SJCRH30 (cell line): Measurements from ENCODE around the gene CASP12. TPM values are rescaled to one million over a fixed set of nuclear protein-coding genes. Genes with fewer than 3 reads are reported as not detected.
"Not testable (repeated sequence)": the region's sequence is repeated elsewhere in the genome, so short reads cannot be mapped to it uniquely, and the experiment has no call there.

ENCODE experiments used
- DNase-seq, 2 experiments: peaks; one replicate each; pipeline ENCODE4 v3.0.0-alpha.2; 2015 to 2020
- H3K27ac ChIP-seq: fragments of 250-450 bp; sonication (Bioruptor Pico); 2 replicates; pipeline ENCODE4 v1.5.1; 2020; ENCODE audit warnings: mild to moderate bottlenecking, moderate library complexity
- H3K27me3 ChIP-seq: fragments of 250-450 bp; sonication (Bioruptor Pico); 2 replicates; pipeline ENCODE4 v1.5.1; 2020; ENCODE audit warnings: mild to moderate bottlenecking, moderate library complexity
- H3K36me3 ChIP-seq: fragments of 250-450 bp; sonication (Bioruptor Pico); 2 replicates; pipeline ENCODE4 v1.5.1; 2020; ENCODE audit warnings: mild to moderate bottlenecking, moderate library complexity
- H3K4me1 ChIP-seq: fragments of 250-450 bp; sonication (Bioruptor Pico); 2 replicates; pipeline ENCODE4 v1.5.1; 2020; ENCODE audit warnings: mild to moderate bottlenecking, moderate library complexity
- H3K4me3 ChIP-seq: fragments of 250-450 bp; sonication (Bioruptor Pico); 2 replicates; pipeline ENCODE4 v1.5.1; 2020; ENCODE audit warnings: mild to moderate bottlenecking, moderate library complexity
- H3K9me3 ChIP-seq: fragments of 250-450 bp; sonication (Bioruptor Pico); replicated peaks from 2 replicates; pipeline ENCODE4 v1.5.1; 2020; ENCODE audit warnings: mild to moderate bottlenecking, moderate library complexity
- total RNA-seq: library from RNA; depleted of rRNA; stranded (reverse); fragments of >200 nt; shearing (Covaris generic); gene quantifications from 2 replicates; pipeline ENCODE4 v1.2.3, GENCODE V29; 2014; rRNA removed

Gene CASP12
- total RNA-seq, result not detected in 2 replicates

DNA sequence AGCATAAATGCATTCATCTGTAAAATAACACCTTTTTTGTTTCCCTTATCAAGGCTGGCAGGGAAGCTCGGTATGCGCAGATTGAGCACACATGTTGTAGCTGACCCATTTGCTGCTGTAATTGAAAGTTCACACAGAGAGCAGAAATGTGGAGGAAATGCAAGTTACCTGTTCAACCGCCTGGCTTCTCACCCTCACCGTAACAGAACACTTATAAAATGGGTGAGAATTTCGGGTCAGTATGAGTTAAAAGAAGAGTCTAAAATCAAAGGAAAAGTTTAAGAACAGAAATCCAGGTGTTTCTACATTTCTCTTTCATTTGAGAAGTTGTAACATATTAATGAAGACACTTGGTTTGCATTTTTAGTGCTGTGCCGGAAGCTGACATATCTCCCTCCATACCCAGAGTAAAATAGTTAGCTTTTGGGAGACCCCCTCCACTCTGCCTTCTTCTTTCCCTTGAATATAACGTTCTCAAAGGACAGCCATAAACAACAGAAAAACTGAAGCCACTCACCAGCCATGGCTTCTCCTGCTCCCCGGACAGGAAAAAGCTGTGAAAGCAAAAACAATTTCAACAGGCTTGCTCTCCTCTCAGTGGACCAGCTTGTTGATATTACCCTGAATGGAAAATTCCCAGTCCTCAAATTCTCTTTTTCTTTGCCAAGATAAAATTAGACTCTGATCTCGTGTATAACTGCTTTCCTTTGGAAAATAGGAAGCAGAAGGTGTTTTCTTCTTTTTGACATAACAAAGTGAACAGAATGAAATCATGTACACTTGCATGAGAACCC is at the start of gene CASP12:
Gene CASP12 (minus strand): TSS at position 570 of the 794 bp plus-strand sequence.
- DNase-seq, result no peak
- no peaks in the 10 kb centered on the region for H3K27me3 ChIP-seq
- no peaks in the 10 kb centered on the region for H3K4me1 ChIP-seq
- H3K27ac ChIP-seq, result no peak within 1 kb of the TSS
- H3K4me3 ChIP-seq, result no peak within 1 kb of the TSS
- no peaks in the 10 kb centered on the region for H3K9me3 ChIP-seq
- H3K36me3 ChIP-seq, result no peaks in the 10 kb centered on the region

DNA sequence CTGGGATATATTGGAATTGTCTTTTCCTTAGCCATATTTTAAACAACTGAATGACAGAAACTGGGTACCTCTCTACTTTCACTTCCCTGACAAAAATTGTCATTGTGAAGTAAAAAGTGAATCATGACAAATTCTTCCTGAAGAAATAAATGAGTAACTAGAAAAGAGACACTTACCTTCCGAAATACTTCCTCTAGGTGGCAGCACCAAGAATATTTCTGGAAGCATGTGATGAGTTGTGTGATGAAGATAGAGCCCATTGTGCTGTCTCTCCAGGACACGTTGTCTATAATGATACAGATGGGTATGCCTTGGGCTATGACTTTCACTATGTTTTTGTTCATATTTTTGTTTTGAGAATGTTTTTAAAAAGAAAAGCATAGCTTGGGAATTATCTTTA is 48.6 kb upstream of the CASP12 start:
- Histone ChIP-seq H3K27me3 (no peaks in the 10 kb centered on the region), H3K36me3 (no peaks in the 10 kb centered on the region), H3K27ac (no peak overlapping the region), H3K9me3 (no peaks in the 10 kb centered on the region), H3K4me3 (no peak overlapping the region), H3K4me1 (no peaks in the 10 kb centered on the region)
- peak in 1 of 2 experiments; percentile 45 for DNase-seq

DNA sequence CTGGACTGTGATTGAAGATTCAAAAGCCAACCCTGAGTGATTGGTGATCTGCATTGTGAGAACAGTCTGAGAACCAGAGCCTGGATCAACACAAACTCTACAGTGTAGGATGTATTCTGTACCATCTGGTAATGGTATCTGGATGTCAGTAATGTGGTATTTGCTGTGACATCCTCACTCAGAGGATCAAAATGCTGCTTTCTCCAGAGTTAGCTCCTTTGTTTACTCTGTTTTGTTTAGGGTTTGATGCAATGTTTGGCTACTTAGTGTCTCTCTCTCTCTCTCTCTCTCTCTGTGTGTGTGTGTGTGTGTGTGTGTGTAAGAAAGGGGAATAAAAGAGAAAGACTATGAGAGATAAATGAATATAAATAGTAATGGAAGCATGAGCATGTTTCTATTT is 45.8 kb upstream of the CASP12 start:
- Histone ChIP-seq H3K4me3 (no peak overlapping the region), H3K36me3 (no peaks in the 10 kb centered on the region), H3K27ac (no peak overlapping the region), H3K9me3 (no peaks in the 10 kb centered on the region), H3K4me1 (no peaks in the 10 kb centered on the region), H3K27me3 (no peaks in the 10 kb centered on the region)
- no peak for DNase-seq

DNA sequence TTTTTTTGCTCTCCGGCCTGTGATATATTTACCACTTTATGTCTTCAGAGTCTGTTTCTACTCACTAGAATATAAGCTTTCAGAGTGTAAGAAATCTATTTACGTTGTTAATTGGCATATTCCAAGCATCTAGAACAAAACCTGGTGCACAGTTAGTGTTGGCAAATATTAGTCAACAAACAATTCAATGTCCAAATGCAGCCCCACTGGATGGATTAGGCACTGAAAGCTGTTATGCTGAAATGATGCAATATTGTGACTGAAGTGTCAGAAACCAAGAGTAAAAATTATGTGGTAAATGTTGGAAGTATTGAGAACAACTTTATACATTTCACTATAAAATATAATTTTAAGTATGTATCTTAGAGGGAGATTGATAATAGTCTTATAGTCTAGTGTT is 45.3 kb upstream of the CASP12 start:
- no peaks in the 10 kb centered on the region for H3K4me1 ChIP-seq
- no peak overlapping the region for H3K4me3 ChIP-seq
- no peaks in the 10 kb centered on the region for H3K27me3 ChIP-seq
- DNase-seq, result no peak
- H3K27ac ChIP-seq, result no peak overlapping the region
- H3K36me3 ChIP-seq, result no peaks in the 10 kb centered on the region
- no peaks in the 10 kb centered on the region for H3K9me3 ChIP-seq

DNA sequence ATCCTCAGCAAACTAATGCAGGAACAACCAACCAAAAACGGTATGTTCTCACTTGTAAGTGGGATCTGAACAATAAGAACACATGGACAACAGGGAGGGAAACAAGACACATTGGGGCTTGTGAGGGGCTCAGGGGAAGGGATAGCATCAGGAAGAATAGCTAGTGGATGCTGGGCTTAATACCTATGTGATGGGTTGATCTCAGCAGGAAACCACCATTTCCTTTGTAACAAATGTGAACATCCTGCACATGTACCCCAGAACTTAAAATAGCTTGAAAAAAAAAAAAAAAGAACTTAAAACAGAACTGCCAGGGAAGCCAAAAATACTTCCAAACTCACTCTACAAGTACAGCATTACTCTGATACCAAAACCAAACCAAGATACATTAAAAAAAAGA is 36.3 kb upstream of the CASP12 start:
- Histone ChIP-seq H3K9me3 (no peaks in the 10 kb centered on the region), H3K27ac (no peak overlapping the region), H3K36me3 (no peaks in the 10 kb centered on the region), H3K27me3 (no peaks in the 10 kb centered on the region), H3K4me1 (no peaks in the 10 kb centered on the region), H3K4me3 (no peak overlapping the region)
- no peak for DNase-seq

DNA sequence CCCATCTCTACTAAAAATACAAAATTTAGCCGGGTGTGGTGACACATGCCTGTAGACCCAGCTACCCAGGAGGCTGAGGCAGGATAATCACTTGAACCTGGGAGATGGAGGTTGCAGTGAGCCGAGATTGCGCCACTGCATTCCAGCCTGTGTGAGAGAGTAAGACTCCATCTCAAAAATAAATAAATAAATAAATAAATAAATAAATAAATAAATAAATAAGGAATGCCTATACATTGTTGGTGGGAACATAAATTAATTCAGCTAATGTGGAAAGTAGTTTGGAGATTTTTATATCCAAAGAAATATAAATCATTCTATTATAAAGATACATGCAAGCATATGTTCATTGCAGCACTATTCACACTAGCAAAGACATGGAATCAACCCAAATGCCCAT is 35.8 kb upstream of the CASP12 start:
- H3K4me3 ChIP-seq, H3K9me3 ChIP-seq, H3K36me3 ChIP-seq, H3K4me1 ChIP-seq, H3K27ac ChIP-seq, H3K27me3 ChIP-seq, DNase-seq: not testable (repeated sequence)

DNA sequence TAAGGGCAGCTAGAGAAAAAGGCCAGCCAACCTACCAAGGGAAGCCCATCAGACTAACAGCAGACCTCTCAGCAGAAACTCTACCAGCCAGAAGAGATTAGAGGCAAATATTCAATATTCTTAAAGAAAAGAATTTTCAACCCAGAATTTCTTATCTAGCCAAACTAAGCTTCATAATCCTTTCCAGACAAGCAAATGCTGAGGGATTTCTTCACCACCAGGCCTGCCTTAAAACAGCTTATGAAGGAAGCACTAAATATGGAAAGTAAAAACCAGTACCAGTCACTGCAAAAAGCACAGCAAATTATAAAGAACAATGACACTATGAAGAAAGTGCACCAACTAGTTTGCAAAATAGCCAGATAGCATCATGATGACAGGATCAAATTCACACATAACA is 30.6 kb upstream of the CASP12 start:
- no peaks in the 10 kb centered on the region for H3K4me1 ChIP-seq
- no peak overlapping the region for H3K27ac ChIP-seq
- no peaks in the 10 kb centered on the region for H3K27me3 ChIP-seq

DNA sequence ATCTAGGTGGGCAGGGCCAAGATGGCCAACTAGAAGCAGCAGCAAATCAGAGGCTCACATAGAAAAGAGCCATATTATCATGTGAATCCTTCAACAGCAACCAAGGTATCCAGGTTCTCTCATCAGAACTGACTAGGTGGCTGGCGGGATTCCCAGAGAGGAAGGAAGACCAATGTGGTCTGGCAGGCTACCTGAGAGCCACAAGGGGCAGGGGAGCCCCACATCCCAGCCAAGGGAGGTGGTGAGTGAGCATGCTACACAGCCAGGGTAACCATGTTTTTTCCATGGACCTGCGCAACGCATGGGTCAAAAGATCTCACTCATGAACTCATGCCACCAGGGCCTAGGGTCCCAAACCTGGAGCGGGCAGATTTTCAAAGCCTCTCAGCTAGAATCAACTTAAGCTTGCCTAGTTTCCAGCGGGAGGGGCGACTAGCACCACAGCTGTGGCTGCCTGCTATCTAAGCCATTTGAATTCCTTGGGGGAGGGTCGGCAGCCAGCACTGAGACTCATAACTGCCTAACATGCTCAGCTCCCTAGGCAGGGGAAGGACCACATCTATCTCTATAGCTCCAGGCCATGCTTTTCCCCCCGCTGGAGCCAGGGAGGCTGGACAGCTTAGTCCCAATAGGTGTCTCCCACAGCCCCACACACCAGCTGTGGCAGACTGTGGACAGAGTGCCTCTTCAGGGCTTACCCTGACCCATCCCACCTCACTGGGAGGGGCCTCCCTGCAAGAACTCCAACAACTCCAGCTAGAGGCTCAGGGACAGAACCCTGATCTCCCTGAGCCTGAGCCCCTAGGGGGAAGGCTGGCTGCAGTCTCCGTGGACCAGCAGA is 28.7 kb upstream of the CASP12 start:
- Histone ChIP-seq H3K9me3 (no peaks in the 10 kb centered on the region), H3K27ac (no peak overlapping the region), H3K27me3 (no peaks in the 10 kb centered on the region), H3K36me3 (no peaks in the 10 kb centered on the region), H3K4me1 (no peaks in the 10 kb centered on the region), H3K4me3 (no peak overlapping the region)
- no peak for DNase-seq

More for the DNA sequence above, 30.6 kb upstream of the CASP12 start:
- Histone ChIP-seq H3K9me3 (no peaks in the 10 kb centered on the region), H3K4me3 (no peak overlapping the region), H3K36me3 (no peaks in the 10 kb centered on the region)
- DNase-seq, result no peak

DNA sequence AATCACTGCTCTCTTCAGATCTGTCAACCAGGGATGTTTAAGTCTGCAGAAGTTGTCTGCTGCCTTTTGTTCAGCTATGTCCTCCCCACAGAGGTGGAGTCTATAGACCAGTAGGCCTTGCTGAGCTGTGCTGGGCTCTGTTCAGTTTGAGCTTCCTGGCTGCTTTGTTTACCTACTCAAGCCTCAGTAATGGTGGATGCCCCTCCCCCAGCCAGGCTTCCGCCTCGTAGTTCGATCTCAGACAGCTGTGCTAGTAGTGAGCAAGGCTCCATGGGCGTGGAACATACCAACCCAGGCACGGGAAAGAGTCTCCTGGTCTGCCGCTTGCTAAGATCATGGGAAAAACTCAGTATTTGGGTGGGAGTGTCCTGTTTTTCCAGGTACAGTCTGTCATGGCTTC is 27.6 kb upstream of the CASP12 start:
- no peaks in the 10 kb centered on the region for H3K4me1 ChIP-seq
- no peak overlapping the region for H3K4me3 ChIP-seq
- no peak for DNase-seq
- H3K9me3 ChIP-seq, result no peaks in the 10 kb centered on the region
- H3K27ac ChIP-seq, result no peak overlapping the region
- no peaks in the 10 kb centered on the region for H3K36me3 ChIP-seq
- no peaks in the 10 kb centered on the region for H3K27me3 ChIP-seq

DNA sequence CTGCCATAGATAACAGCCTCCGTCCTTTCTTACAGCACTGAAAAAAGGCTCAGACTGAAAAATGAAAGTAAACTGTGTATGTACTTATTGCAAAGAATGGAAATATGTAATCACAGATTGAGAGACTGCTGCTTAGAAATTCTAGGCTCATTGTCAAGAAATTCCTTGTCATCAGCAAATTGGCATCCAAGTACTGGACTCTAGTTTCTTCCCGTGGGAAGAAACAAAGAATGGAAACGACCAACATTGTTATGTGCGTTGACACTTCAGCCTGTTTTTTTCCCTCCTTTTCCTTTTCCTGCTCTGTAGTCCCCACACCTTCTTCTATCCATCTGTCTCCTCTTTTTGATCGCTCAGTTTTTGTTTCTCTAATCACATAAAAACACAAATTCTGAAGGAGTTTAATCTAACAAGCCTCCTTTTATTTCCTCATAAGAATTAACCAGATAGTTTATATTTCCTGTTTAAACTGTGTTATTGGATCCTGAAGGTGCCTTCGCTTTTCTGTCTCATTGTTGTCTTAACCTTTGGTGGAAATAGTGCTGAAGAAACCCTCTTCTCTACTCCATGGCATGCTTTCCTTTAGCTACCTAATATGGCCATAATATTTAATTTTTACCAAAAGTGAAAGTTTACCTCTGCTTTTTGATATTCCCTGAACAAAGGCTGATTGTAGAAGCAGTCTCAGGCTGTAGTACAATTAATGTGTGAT is 20.0 kb upstream of the CASP12 start:
- DNase-seq, result no peak
- H3K4me3 ChIP-seq, result no peak overlapping the region
- no peak overlapping the region for H3K27ac ChIP-seq
- no peaks in the 10 kb centered on the region for H3K4me1 ChIP-seq
- H3K9me3 ChIP-seq, result no peaks in the 10 kb centered on the region
- H3K27me3 ChIP-seq, result no peaks in the 10 kb centered on the region
- H3K36me3 ChIP-seq, result no peaks in the 10 kb centered on the region

DNA sequence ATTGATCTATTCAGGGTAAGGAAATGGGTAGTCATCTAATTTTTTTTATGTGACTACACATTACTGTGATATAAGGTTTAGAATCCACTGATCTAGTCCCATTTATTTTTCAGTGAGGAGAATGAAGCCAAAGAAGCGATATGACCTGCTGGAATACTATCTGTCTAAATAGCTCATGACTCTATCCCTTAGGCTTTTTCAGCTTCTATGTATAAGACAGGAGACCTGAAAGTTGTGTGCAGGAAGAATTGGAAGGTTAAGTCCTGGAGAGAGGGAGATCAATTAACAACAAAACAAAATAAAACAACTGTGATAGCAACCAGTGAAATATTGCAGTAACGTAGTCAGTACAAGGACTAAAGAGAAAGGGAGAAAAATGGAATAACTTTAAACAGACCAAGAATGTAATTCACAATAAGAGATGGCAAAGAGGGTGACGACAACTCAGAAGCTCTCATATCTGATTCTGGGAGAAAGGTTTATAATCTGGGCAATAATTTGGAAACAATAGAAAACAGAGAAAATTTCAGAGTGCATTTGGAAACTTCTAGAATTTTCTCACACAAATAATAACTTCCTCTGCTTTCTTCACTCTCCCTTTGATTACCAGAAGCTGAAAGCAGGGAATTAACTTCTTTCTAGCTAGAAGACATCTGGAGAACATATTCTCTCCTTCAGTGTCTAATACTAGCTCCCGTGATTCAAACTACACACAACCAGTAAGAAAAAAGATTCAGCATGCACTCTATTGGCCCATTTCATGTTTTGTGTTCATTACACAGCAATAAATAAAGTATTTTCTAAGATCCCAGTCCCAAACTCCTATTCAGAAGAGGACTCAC is 19.2 kb upstream of the CASP12 start:
- Histone ChIP-seq H3K9me3 (no peaks in the 10 kb centered on the region), H3K27ac (no peak overlapping the region), H3K4me3 (no peak overlapping the region), H3K4me1 (no peaks in the 10 kb centered on the region), H3K27me3 (no peaks in the 10 kb centered on the region), H3K36me3 (no peaks in the 10 kb centered on the region)
- DNase-seq, result no peak

DNA sequence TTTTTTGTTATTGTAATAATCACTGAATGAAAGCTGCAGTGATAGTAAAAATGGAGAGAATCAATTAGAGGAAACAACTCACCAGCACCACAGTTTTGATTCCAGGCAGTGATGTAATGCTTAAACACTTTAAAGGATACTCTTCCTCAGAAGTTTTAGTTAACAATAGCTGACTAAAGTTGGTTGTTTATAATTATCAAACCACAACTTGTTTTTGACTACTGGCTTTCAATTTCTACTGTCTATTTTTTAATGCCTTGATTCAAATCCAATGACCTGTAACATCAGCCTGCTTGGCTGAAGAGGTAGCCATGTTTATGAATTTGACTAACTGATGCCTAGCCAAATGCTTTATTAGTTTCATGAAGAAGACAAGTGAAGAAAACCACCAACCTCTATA is 18.2 kb upstream of the CASP12 start:
- no peaks in the 10 kb centered on the region for H3K4me1 ChIP-seq
- H3K9me3 ChIP-seq, result no peaks in the 10 kb centered on the region
- H3K4me3 ChIP-seq, result no peak overlapping the region
- H3K36me3 ChIP-seq, result no peaks in the 10 kb centered on the region
- H3K27me3 ChIP-seq, result no peaks in the 10 kb centered on the region
- DNase-seq, result no peak
- no peak overlapping the region for H3K27ac ChIP-seq

DNA sequence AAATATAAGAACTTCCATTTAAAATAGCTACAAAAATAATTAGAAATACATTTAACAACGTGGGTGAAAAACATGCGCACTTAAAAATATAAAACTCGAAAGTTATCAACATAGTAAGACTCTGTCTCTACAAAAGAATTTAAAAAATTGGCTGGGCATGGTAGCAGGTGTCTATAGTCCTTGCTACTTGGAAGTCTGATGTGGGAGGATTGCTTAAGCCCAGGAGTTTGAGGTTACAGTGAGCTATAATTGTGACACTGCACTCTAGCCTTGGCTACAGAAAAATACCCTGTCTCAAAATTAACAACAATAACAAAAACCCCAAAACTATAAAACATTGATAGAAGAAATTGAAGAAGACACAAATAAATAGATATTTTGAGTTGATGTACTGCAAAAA is 13.8 kb upstream of the CASP12 start:
- H3K9me3 ChIP-seq, result no peaks in the 10 kb centered on the region
- no peaks in the 10 kb centered on the region for H3K27me3 ChIP-seq
- no peaks in the 10 kb centered on the region for H3K4me1 ChIP-seq
- DNase-seq, result no peak
- H3K36me3 ChIP-seq, result no peaks in the 10 kb centered on the region
- H3K4me3 ChIP-seq, result no peak overlapping the region
- H3K27ac ChIP-seq, result no peak overlapping the region

DNA sequence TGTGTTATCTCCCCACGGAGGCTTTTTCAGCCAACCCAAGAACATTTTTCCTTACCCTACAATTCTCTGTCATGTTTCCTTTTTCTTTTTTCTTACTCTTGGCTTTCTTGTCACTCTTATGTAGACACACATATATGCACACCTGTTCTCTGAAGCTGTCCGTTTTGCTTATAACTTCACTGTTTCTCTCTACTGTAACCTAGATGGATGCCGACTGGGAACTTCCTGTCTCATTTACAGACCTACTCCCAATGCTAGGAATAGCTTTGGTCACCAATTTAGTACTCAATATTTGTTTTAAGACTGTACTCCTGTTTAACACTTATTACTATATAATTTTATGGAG is 9.9 kb upstream of the CASP12 start:
- no peak for DNase-seq
- Histone ChIP-seq H3K27ac (no peak overlapping the region), H3K4me3 (no peak overlapping the region), H3K36me3 (no peaks in the 10 kb centered on the region), H3K27me3 (no peaks in the 10 kb centered on the region), H3K9me3 (no peaks in the 10 kb centered on the region), H3K4me1 (no peaks in the 10 kb centered on the region)
